Measurements from ENCODE around the gene GPD1L.
"Not testable (repeated sequence)": the region's sequence is repeated elsewhere in the genome, so short reads cannot be mapped to it uniquely, and the experiment has no call there.

GPD1L gene

GRCh38 chr3:32105291-32106131, 909 bp upstream of the GPD1L start:
- no peak for DNase-seq (ENCODE audit: low read depth)

DNA sequence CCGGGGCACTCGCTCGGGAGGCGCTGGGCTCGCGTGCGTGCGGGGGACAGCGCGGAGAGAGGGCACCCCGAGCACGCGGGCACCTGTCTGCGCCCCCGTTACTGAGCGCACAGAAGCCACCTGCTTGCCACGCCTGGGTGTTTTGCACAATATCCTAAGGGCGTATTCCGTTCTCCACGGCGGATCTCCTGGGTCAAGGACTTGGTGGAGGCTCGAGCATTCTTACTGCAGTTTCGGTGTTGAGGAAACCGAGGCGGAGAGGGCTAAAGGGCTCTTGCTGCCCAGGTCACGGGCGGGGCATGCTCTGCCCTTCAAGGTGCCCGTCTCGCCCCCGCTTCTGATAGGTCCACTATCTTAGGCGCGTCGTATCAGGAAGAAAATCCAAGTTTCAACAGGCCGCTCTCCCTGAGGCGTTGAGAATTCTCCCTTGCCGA, 526 bp downstream of the GPD1L start:
- no peak for DNase-seq (ENCODE audit: low read depth)

DNA sequence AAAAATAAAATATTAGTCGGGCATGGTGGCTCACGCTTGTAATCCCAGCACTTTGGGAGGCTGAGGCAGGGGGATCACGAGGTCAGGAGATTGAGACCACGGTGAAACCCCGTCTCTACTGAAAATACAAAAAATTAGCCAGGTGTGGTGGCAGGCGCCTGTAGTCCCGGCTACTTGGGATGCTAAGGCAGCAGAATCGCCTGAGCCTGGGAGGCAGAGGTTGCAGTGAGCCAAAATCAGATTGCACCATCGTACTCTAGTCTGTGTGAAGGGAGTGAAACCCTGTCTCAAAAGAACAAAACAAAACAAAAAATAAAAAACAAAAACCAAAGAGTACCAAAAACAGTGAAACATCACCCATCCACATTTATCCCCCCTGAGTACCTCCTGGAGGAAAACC, 1.8 kb downstream of the GPD1L start:
- DNase-seq (ENCODE audit: low read depth): not testable (repeated sequence)

DNA sequence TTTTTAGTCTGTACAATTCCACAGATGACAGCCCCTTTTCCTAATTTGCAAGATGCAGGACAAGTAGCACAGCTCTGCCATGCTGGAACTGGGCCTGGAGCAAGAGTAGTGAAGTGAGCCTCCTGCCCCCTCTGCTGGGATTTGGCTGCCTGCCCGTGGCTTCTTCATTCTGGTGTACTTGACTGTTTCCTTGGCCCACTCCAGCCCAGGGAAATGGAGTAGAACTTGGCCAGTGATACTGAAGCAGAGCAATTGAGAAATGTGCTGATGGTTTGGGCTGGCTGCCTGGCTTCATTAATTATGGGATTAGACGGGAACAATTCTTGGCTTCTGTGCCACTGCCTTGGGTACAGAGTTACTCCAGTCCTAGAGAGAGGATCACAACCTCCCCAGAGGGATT, 2.8 kb downstream of the GPD1L start:
- peak; percentile 36 for DNase-seq (ENCODE audit: low read depth)

DNA sequence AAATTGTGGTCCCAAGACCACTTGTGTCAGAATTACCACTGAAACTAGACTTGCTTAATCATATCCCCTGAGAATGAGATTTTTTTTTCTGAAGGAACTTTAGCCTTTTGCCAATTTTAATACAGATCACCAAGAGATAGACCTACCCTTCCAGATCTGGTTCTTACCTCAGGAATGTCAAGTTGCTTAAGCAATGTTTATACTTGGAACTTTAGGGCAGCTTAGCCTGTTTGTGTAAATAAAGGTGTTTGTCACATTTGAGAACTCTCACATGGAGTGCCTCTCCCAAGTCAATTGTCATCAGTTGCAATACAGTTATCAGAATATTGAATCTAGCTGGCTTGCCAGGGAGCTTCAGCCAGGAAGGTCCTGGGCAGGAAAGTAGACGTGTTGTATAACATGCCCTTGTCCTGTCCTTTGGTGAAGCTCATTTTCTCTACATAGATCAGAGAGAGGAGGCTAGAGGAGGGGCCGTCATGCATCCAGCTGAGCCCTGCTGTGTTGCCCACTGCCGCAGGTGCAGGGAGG, 3.9 kb downstream of the GPD1L start:
- DNase-seq (ENCODE audit: low read depth): no peak

DNA sequence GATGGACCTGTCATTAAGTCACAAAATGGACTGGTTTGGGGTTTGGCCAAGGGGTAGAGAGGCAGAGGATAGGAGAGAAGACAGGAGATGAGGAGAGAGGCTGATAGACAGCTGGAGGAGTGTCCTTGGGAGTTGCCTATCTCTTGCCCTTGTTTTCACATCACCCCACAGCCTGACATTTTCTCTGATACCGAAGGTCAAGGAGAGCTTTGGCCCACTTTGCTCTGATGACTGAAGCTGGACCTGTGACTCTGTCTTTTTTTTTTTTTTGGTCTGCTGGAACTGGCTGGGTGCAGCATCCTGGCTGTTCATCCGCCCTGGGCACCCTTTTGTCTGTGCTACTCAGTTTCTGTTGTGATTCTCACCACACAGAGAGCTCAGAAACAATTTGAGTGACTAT, 5.1 kb downstream of the GPD1L start:
- DNase-seq (ENCODE audit: low read depth): no peak

DNA sequence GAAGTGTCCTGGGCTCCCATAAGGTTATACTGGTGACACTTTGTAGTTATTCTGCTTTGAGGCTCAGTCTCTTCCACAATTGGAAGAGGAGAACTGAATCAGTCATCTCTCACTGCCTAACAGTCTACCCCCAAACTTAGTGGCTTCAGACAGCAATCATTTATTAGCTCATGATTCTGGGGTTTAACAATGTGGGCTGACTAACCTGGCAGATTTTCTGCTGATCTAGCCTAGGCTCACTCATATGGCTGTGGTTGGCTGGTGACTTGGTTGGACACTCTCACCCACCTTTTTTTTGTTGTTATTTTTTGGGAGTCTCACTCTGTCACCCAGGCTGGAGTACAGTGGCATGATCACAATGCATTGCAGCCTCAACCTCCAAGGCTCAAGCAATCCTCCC, 7.1 kb downstream of the GPD1L start:
- no peak for DNase-seq (ENCODE audit: low read depth)

DNA sequence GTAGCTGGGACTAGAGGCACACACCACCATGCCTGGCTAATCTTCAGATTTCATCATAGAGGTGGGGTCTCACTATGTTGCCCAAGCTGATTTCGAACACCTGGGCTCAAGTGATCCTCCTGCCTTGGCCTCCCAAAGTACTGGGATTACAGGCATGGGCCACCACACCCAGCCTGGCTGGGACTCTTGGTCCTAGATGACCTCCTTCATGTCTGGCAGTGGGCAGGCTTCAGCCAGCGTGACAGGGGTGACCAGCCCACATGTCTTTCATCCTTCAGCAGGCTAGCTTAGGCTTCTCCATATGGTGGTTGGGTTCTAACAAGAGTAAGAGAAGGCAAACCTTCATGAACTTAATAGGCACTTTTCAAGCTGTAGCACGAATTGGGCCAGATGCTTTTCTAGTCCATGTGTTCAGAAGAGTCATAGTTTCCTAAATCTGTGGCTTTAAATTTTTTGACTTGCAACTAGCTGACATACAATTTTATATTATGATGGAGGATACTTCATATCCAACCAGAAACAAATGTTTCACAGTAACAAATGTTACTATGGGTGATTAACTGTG, 7.6 kb downstream of the GPD1L start:
- DNase-seq (ENCODE audit: low read depth): no peak

- not testable (repeated sequence) for DNase-seq (ENCODE audit: low read depth)
Measured at GRCh38 chr3:32114546-32115386, 8.3 kb downstream of the GPD1L start.

DNA sequence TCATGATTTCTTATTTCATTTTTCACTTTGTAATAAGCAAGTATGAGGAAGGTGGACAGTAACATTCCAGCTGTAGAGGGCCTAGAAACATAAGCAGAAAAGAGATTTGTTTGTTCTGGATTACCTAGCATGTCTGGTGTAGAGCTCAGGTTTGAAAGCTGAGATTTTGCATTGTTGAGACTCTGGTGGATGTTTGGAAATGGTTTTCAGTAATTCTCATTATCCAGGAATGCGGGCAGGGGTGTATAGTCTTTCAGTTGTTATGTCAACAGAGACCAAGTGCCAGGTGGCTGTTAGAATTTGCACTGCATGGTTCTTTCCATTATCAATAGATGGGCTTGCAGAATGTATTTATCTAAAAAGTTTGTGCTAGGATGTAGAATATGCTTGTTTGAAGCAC, 10.9 kb downstream of the GPD1L start:
- DNase-seq (ENCODE audit: low read depth): no peak

DNA sequence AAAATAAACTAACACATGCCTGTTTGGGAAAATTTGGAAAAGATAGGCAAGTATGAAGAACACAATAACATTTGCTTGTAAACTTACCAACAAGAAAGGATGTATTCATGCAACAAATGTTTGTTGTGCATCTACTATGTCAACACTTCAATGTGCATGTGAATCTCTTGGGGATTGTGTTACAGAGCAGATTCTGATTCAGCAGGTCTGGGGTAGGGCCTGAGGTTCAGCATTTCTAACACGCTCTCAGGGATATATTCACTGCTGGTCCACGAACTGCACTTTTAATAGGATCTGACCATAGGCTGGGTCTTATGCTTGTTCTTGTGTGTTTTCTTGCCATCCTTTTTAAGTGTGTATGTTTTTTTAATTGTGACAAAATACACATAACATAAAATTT, 11.8 kb downstream of the GPD1L start:
- no peak for DNase-seq (ENCODE audit: low read depth)

DNA sequence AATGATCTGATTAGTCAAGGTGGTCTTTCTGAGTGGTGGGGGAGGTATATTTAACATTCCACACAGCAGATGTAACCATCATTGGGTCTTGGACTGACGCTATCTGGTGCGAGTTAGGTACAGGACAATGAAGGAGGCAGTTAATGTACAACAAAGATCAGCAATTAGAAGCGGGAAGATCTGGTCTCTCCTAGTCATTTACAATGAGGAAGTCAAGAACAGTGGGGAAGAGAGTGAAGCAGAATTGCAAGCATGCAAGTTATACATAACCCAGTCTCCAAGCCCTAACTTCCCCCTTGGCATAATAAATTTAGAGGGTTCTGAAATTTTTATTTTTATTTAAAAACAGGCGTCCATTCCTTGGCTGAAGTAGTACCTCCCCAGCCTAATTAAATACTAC, 14.1 kb downstream of the GPD1L start:
- DNase-seq (ENCODE audit: low read depth): no peak

DNA sequence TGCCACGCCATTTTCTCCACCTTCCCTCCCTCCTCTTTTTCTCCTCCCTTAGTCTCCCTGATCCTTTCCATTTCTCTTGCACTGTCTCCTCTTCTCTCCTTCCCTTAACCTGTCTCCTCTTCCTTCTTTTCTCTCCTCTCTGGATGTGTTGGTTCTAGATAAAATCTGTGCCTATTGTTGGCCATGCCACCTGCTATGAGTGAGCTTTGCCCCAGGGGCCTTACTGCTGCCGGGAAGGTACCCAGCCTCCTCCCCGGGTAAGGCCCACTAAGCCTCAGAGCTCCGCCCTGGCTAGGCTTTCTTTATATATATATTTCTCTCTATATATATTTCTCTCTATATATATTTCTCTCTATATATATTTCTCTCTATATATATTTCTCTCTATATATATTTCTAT, 14.7 kb downstream of the GPD1L start:
- no peak for DNase-seq (ENCODE audit: low read depth)

DNA sequence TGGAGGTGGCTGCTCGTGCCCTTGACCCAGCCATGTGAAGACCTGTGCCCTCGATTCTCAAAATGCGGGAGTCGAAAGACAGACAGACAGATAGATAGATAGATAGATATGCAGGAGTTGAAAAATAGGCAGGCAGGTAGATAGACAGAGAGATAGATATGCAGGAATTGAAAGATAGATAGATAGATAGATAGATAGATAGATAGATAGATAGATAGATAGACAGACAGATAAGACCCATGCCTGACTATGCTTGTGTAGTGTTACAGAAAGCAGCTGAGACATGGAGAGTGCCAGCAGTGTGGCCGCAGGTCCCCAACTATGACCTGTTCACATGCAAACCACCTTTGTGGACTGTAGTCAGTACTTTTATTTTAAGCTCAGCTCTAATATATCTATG, 17.2 kb downstream of the GPD1L start:
- DNase-seq (ENCODE audit: low read depth): no peak

GRCh38 chr3:32125012-32125411, 18.6 kb downstream of the GPD1L start:
- no peak for DNase-seq (ENCODE audit: low read depth)

GRCh38 chr3:32126305-32127015, 20.0 kb downstream of the GPD1L start:
- no peak for DNase-seq (ENCODE audit: low read depth)

DNA sequence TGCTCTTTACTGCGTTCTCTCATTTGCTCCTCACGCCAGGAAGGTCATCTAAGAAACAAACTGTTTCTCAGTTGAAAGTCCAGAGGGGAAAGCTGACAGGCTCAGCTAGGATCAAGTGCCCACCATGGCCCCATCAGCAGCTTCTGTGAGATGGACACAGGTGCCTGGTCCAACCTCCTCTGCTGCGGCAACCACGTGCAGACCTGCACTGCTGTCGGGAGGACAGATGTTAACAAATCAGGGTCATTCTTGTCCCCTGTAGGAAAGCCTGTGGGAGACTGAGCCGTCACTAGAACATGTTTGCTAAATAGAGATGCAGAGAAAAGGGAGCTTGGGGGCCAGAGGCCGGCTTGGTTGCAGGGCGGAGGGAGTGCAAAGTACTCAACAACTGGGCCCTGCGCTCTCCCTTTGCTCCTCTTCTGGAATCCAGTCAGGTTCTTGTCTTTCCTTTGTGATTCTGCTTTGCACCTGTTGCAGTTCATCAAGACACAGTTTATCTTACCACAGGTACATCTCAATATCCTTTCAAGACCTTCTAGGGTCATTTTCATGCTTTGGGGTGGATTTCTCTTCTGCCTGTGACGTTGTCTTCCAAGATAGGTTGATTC, 20.9 kb downstream of the GPD1L start:
- DNase-seq (ENCODE audit: low read depth): no peak

- no peak for DNase-seq (ENCODE audit: low read depth)
Measured at GRCh38 chr3:32128936-32129335, 22.5 kb downstream of the GPD1L start.

DNA sequence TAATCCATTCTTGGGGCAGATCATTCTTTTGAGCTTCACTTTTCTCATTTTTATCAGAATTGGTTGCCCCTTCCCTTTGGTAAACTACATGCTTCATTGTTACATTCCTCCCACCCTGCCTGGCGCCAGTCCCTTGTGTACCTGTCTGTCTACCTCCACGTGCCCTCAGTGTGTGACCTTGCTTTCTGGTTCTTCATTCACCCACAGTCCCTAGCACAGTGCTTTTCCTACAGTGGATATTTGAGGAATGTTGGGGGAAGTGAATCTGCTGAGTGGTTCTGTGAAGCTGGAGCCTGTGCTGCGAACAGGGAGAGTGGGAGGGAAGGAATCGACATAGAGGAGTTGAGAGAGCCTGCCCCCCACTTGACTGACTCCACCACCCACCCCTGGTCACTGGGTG, 23.4 kb downstream of the GPD1L start:
- no peak for DNase-seq (ENCODE audit: low read depth)

DNA sequence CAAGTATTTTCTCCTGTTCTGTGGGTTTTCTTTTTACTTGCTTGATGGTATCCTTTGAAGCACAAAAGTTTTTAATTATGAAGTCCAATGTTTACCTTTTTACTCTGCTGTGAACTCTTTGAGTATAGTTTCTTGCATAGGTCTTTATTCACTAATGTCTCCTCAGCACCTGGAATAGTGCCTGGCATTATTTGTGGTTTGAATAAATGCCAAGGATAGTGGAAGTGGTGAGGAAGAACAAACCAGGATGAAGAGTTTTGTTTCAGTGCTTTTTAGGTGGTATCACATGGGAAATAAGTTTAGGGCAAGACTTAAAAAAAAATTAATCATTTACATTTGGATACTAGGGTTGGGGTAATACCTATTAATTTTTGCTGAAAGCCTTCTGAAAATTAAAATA, 25.7 kb downstream of the GPD1L start:
- DNase-seq (ENCODE audit: low read depth): no peak

- DNase-seq (ENCODE audit: low read depth): no peak
Measured at GRCh38 chr3:32132706-32133105, 26.3 kb downstream of the GPD1L start.

- no peak for DNase-seq (ENCODE audit: low read depth)
Measured at GRCh38 chr3:32136703-32137102, 30.3 kb downstream of the GPD1L start.
